Measurements from ENCODE around the gene ABCC8. TPM values are rescaled to one million over a fixed set of nuclear protein-coding genes. Genes with fewer than 3 reads are reported as not detected.

Gene ABCC8
- total RNA-seq (2021) (not detected in 2 replicates), Bru-seq, nascent RNA (not detected), BruChase-seq, experiment 1, labeled RNA remaining after a 2-hour chase (not detected), BruChase-seq, experiment 2, labeled RNA remaining after a 6-hour chase (not detected)
- long read RNA-seq, result 0 reads

- Histone ChIP-seq H3K9me2 (ENCODE audit: insufficient read depth) (no peaks in the 10 kb centered on the region), H4K20me1 (ENCODE audit: insufficient read depth) (no peaks in the 10 kb centered on the region), H3F3A (ENCODE audit: insufficient read depth, low read depth) (no peaks in the 10 kb centered on the region), H2AFZ (no peak within 1 kb of the TSS), H3K9me3 (ENCODE audit: insufficient read depth, low read depth) (no peaks in the 10 kb centered on the region), H3K27me3 (ENCODE audit: insufficient read depth, low read depth) (peaks cover 73% of the 10 kb centered on the region), H3K4me1 (replicated peaks; ENCODE audit: insufficient read depth) (no peaks in the 10 kb centered on the region), H3K27ac (no peak within 1 kb of the TSS), H3K36me3 (ENCODE audit: low read depth) (no peaks in the 10 kb centered on the region), H3K4me3 (no peak within 1 kb of the TSS), H3K79me2 (ENCODE audit: low read depth) (no peaks in the 10 kb centered on the region), H3K4me2 (no peak within 1 kb of the TSS)
- TF ChIP-seq EZH2 (IDR thresholded peaks at IDR 0.05; ENCODE audit: low read depth) (no peak), CTCF (conservative IDR thresholded peaks at IDR 0.05) (no peak)
- ChIA-PET POLR2A (ENCODE audit: unreplicated experiment) (no interaction called here), CTCF (no interaction called here)
- no TSS peak for BruUV-seq (replicated peaks)
- intact Hi-C loops (cut with micrococcal nuclease; ENCODE audit: unreplicated experiment), result no loop called here
- DNase-seq, result no peak
Observed at GRCh38 chr11:17476317-17477083, at the start of gene ABCC8. ABCC8 (minus strand) TSS chr11:17476845; CDS start chr11:17476776, 69 bp downstream.

GRCh38 chr11:17526326-17526725 lies 49.7 kb upstream of the ABCC8 start:
- ChIA-PET CTCF (interaction anchor here (1.6 kb wide), 1 partner anchor 16 kb away, joined by 3 read pairs; no protein-coding TSS in a partner anchor), POLR2A (ENCODE audit: unreplicated experiment) (no interaction called here)
- BruUV-seq (replicated peaks), result no TSS peak
- Histone ChIP-seq H2AFZ (no peak overlapping the region), H3K27ac (no peak overlapping the region), H3K4me2 (no peak overlapping the region), H3F3A (ENCODE audit: insufficient read depth, low read depth) (no peaks in the 10 kb centered on the region), H3K36me3 (ENCODE audit: low read depth) (no peaks in the 10 kb centered on the region), H4K20me1 (ENCODE audit: insufficient read depth) (no peaks in the 10 kb centered on the region), H3K9me3 (ENCODE audit: insufficient read depth, low read depth) (no peaks in the 10 kb centered on the region), H3K27me3 (ENCODE audit: insufficient read depth, low read depth) (peaks cover 75% of the 10 kb centered on the region), H3K9me2 (ENCODE audit: insufficient read depth) (no peaks in the 10 kb centered on the region), H3K79me2 (ENCODE audit: low read depth) (no peaks in the 10 kb centered on the region), H3K4me3 (no peak overlapping the region), H3K4me1 (replicated peaks; ENCODE audit: insufficient read depth) (no peaks in the 10 kb centered on the region)
- intact Hi-C loops (cut with micrococcal nuclease; ENCODE audit: unreplicated experiment), result no loop called here
- no peak for TF ChIP-seq CTCF (conservative IDR thresholded peaks at IDR 0.05)
- TF ChIP-seq EZH2 (IDR thresholded peaks at IDR 0.05; ENCODE audit: low read depth), result no peak
- no peak for DNase-seq

GRCh38 chr11:17525570-17525969 lies 48.9 kb upstream of the ABCC8 start:
- no peak for DNase-seq
- POLR2A ChIA-PET (ENCODE audit: unreplicated experiment), result interaction anchor here (0.6 kb wide), 1 partner anchor 174 kb away, joined by 4 read pairs; the partner anchor contains the start of gene NCR3LG1
- CTCF ChIA-PET, result no interaction called here
- BruUV-seq (replicated peaks), result no TSS peak
- Histone ChIP-seq H3K36me3 (ENCODE audit: low read depth) (no peaks in the 10 kb centered on the region), H4K20me1 (ENCODE audit: insufficient read depth) (no peaks in the 10 kb centered on the region), H3K4me2 (no peak overlapping the region), H3K4me1 (replicated peaks; ENCODE audit: insufficient read depth) (no peaks in the 10 kb centered on the region), H3K79me2 (ENCODE audit: low read depth) (no peaks in the 10 kb centered on the region), H3K4me3 (no peak overlapping the region), H3F3A (ENCODE audit: insufficient read depth, low read depth) (no peaks in the 10 kb centered on the region), H3K27me3 (ENCODE audit: insufficient read depth, low read depth) (peaks cover 72% of the 10 kb centered on the region), H3K27ac (no peak overlapping the region), H3K9me3 (ENCODE audit: insufficient read depth, low read depth) (no peaks in the 10 kb centered on the region), H3K9me2 (ENCODE audit: insufficient read depth) (no peaks in the 10 kb centered on the region), H2AFZ (no peak overlapping the region)
- TF ChIP-seq EZH2 (IDR thresholded peaks at IDR 0.05; ENCODE audit: low read depth) (no peak), CTCF (conservative IDR thresholded peaks at IDR 0.05) (no peak)
- intact Hi-C loops (cut with micrococcal nuclease; ENCODE audit: unreplicated experiment), result no loop called here
